IMR-90 (cell line): ENCODE measurements around the gene TBXAS1. TPM values are rescaled to one million over a fixed set of nuclear protein-coding genes. Genes with fewer than 3 reads are reported as not detected.
A peak's percentile ranks its signal among the peaks of the same experiment; 100 is the strongest.

ENCODE experiments used
- ATAC-seq: fragments of 200-7000 bp; cut with Tn5 transposase; 2 replicates; pipeline ENCODE4 v1.9.1; 2020; ENCODE audit warnings: low read depth, mild to moderate bottlenecking, moderate library complexity
- BruUV-seq: library from RNA; stranded (reverse); fragments of 400-500 nt; replicated peaks from 2 replicates; lab custom pipeline; 2021; lab: Mats Ljungman, UMichigan
- CTCF ChIA-PET: fragments of 300-600 bp; formaldehyde crosslinking; extraction: SDS; loops from one replicate; lab custom pipeline; 2021; ENCODE audit warnings: antibody characterized with exemption; lab: Yijun Ruan, JAX
- POLR2A ChIA-PET: fragments of 300-600 bp; sonication (Branson Sonifier 250); formaldehyde crosslinking; loops from one replicate; lab custom pipeline; 2022; ENCODE audit warnings: antibody characterized with exemption; ENCODE audit not compliant: unreplicated experiment; lab: Charles Lee
- DNase-seq: peaks from one replicate; pipeline ENCODE4 v3.0.0; 2013
- H2AFZ ChIP-seq: replicated peaks from 2 replicates; pipeline ENCODE3; 2013; ENCODE audit warnings: low read length, mild to moderate bottlenecking; ENCODE audit not compliant: poor library complexity
- H2AK5ac ChIP-seq: 2 replicates; pipeline ENCODE4 v1.6.1; 2013; ENCODE audit warnings: low read depth, low read length, inconsistent platforms
- H2AK9ac ChIP-seq: replicated peaks from 2 replicates; pipeline ENCODE3; 2013; ENCODE audit warnings: mild to moderate bottlenecking, low read depth, low read length, moderate library complexity; ENCODE audit not compliant: poor library complexity
- H2BK120ac ChIP-seq: 2 replicates; pipeline ENCODE4 v1.6.1; 2013; ENCODE audit warnings: low read depth, low read length, inconsistent platforms
- H2BK15ac ChIP-seq: 3 replicates; pipeline ENCODE4 v1.6.1; 2013; ENCODE audit warnings: low read depth, low read length, inconsistent platforms
- H2BK20ac ChIP-seq: 2 replicates; pipeline ENCODE4 v1.6.1; 2013; ENCODE audit warnings: low read depth, mild to moderate bottlenecking, inconsistent platforms, low read length, moderate library complexity
- H2BK5ac ChIP-seq: 2 replicates; pipeline ENCODE4 v1.6.1; 2013; ENCODE audit warnings: mild to moderate bottlenecking, low read depth, low read length, inconsistent platforms; ENCODE audit not compliant: poor library complexity, severe bottlenecking
- H3K14ac ChIP-seq: replicated peaks from 2 replicates; pipeline ENCODE4 v1.6.1; 2013; ENCODE audit warnings: low read depth, low read length, inconsistent platforms
- H3K18ac ChIP-seq: 2 replicates; pipeline ENCODE4 v1.6.1; 2013; ENCODE audit warnings: low read depth, low read length, control low read depth
- H3K23ac ChIP-seq: 2 replicates; pipeline ENCODE4 v1.6.1; 2013; ENCODE audit warnings: low read depth, low read length, inconsistent platforms
- H3K27ac ChIP-seq: 2 replicates; pipeline ENCODE4 v1.5.1; 2013; ENCODE audit warnings: mild to moderate bottlenecking, control low read depth, low read length; ENCODE audit not compliant: insufficient read depth
- H3K27me3 ChIP-seq: 2 replicates; pipeline ENCODE4 v1.6.1; 2013; ENCODE audit warnings: low read length; ENCODE audit not compliant: control insufficient read depth, insufficient read depth
- H3K36me3 ChIP-seq: 2 replicates; pipeline ENCODE4 v1.6.1; 2013; ENCODE audit warnings: low read length, mixed read lengths; ENCODE audit not compliant: control insufficient read depth, insufficient read depth
- H3K4ac ChIP-seq: 2 replicates; pipeline ENCODE4 v1.6.1; 2013; ENCODE audit warnings: low read depth, low read length, inconsistent platforms
- H3K4me1 ChIP-seq: 2 replicates; pipeline ENCODE4 v1.6.1; 2013; ENCODE audit warnings: low read length, mixed read lengths; ENCODE audit not compliant: control insufficient read depth, insufficient read depth
- H3K4me2 ChIP-seq: 2 replicates; pipeline ENCODE4 v1.6.1; 2013; ENCODE audit warnings: low read depth, mild to moderate bottlenecking, control low read depth, low read length, moderate library complexity
- H3K4me3 ChIP-seq: 2 replicates; pipeline ENCODE4 v1.5.1; 2013; ENCODE audit warnings: low read depth, mild to moderate bottlenecking, control low read depth, low read length, moderate library complexity; ENCODE audit not compliant: insufficient read depth
- H3K56ac ChIP-seq: 2 replicates; pipeline ENCODE4 v1.6.1; 2013; ENCODE audit warnings: low read length, inconsistent platforms; ENCODE audit not compliant: insufficient read depth; ENCODE audit errors: extremely low read depth
- H3K79me1 ChIP-seq, 2 experiments: 2 replicates each; pipeline ENCODE4 v1.6.1; 2013; ENCODE audit warnings: low read length in 2 of 2, inconsistent platforms in 1 of 2, low read depth in 1 of 2
- H3K9ac ChIP-seq: 2 replicates; pipeline ENCODE4 v1.6.1; 2013; ENCODE audit warnings: low read depth, low read length, control low read depth
- H3K9me1 ChIP-seq: 2 replicates; pipeline ENCODE4 v1.6.1; 2013; ENCODE audit warnings: low read length, inconsistent platforms; ENCODE audit not compliant: insufficient read depth
- H3K9me3 ChIP-seq: 2 replicates; pipeline ENCODE4 v1.6.1; 2013; ENCODE audit warnings: low read length; ENCODE audit not compliant: control insufficient read depth, insufficient read depth
- H4K20me1 ChIP-seq: 2 replicates; pipeline ENCODE4 v1.6.1; 2013; ENCODE audit warnings: low read length, inconsistent platforms; ENCODE audit not compliant: insufficient read depth
- H4K5ac ChIP-seq: 2 replicates; pipeline ENCODE4 v1.6.1; 2013; ENCODE audit warnings: mild to moderate bottlenecking, low read depth, low read length, control low read depth
- H4K8ac ChIP-seq, 2 experiments: 2 replicates each; pipeline ENCODE4 v1.6.1; 2013; ENCODE audit warnings: low read depth in 2 of 2, low read length in 2 of 2, control low read depth in 1 of 2, inconsistent platforms in 1 of 2
- H4K91ac ChIP-seq: 2 replicates; pipeline ENCODE4 v1.6.1; 2013; ENCODE audit warnings: low read depth, low read length, inconsistent platforms; ENCODE audit not compliant: insufficient read depth
- CEBPB ChIP-seq: IDR thresholded peaks from 2 replicates; pipeline ENCODE4 v1.6.1; 2012; ENCODE audit warnings: low read depth, low read length, improper control_type of control experiment
- FOS ChIP-seq: fragments of 150-350 bp; IDR thresholded peaks from 2 replicates; pipeline ENCODE4 v1.6.1; 2016; ENCODE audit warnings: low read depth, low read length
- WGBS, 2 experiments: methylation state at CpG; one replicate each; pipeline versions ENCODE4 v1.1.5 to v1.1.7; 2013; ENCODE audit warnings: missing lambda C conversion rate in 2 of 2; ENCODE audit not compliant: insufficient read length in 1 of 2; ENCODE audit errors: extremely low coverage in 2 of 2; 5-methylcytosine and 5-hydroxymethylcytosine counted together
- dilution Hi-C: fragments of 300-500 bp; cut with HindIII; formaldehyde crosslinking; loops from one replicate; pipeline ENCODE4 v1.14.3; 2018; ENCODE audit warnings: low sequenced_read_pairs; ENCODE audit not compliant: unreplicated experiment
- in situ Hi-C: fragments of 300-500 bp; cut with MboI; formaldehyde crosslinking; loops from 3 replicates; pipeline ENCODE4 v1.14.3; 2019; ENCODE audit warnings: low sequenced_read_pairs, inconsistent platforms, mixed read lengths
- intact Hi-C: fragments of 100-400 bp; cut with micrococcal nuclease; formaldehyde crosslinking; loops from 2 replicates; pipeline ENCODE4 v1.10.0; 2022
- polyA plus RNA-seq, 3 experiments: library from polyadenylated mRNA; depleted of rRNA; stranded (reverse); fragments of >200 nt; gene quantifications; 2 replicates each; pipeline ENCODE4 v1.2.3, GENCODE V29; 2012; ENCODE audit warnings: low replicate concordance in 1 of 3
- total RNA-seq: library from RNA; depleted of rRNA; stranded (reverse); fragments of >200 nt; gene quantifications from 2 replicates; pipeline ENCODE4 v1.2.3, GENCODE V29; 2012

The TBXAS1 gene
- total and polyA plus RNA-seq, 2 of the 4 experiments (the other 2 are of a cell fraction): 5.9 to 10.8 TPM

GRCh38 chr7:139993169-139993568 is 164.1 kb downstream of the TBXAS1 start:
- ChIA-PET CTCF (interaction anchor here (1.2 kb wide), 1 partner anchor 347 kb away, joined by 3 read pairs; no protein-coding TSS in a partner anchor), POLR2A (no interaction called here)
- Histone ChIP-seq H3K18ac (peak overlapping the region; percentile 51; the same call in 1 of the 2 replicates), H3K36me3 (no peaks in the 10 kb centered on the region), H3K9me3 (no peaks in the 10 kb centered on the region), H2AK5ac (peak overlapping the region; percentile 71; the same call in 1 of the 2 replicates), H3K9ac (no peak overlapping the region), H4K20me1 (no peaks in the 10 kb centered on the region), H4K8ac (peak overlapping the region in 1 of 2 experiments; percentile 26; a peak in 1 of 4 replicates), H3K56ac (no peak overlapping the region), H4K5ac (no peak overlapping the region; the same call in 1 of the 2 replicates), H3K23ac (0 out of 2 replicates have a peak overlapping the region, but pooled peaks have one; percentile 45), H3K27ac (no peak overlapping the region), H3K4me3 (no peak overlapping the region), H2AK9ac (no peak overlapping the region), H2BK15ac (0 out of 3 replicates have a peak overlapping the region, but pooled peaks have one; percentile 32), H2AFZ (no peak overlapping the region), H3K27me3 (no peaks in the 10 kb centered on the region; the same call in 1 of the 2 replicates), H3K4me1 (peaks cover 20% of the 10 kb centered on the region), H3K4me2 (no peak overlapping the region), H2BK20ac (peak overlapping the region; percentile 39; the same call in 1 of the 2 replicates), H3K9me1 (peaks cover 27% of the 10 kb centered on the region), H3K79me1 (0 out of 4 replicates have a peak, but pooled peaks cover 0 to 3% of the 10 kb centered on the region in 2 experiments), H2BK5ac (no peak overlapping the region), H3K4ac (peak overlapping the region; percentile 76), H3K14ac (peak overlapping the region; percentile 81; the same call in 1 of the 2 replicates), H2BK120ac (peak overlapping the region; percentile 82), H4K91ac (no peak overlapping the region; the same call in 1 of the 2 replicates)
- intact Hi-C loops: no loop called here
- 92% methylated on average over 2 of the region's 8 CpGs; no CpG with 5 or more reads in 1 of the 2 experiments for WGBS, 2 experiments
- in situ Hi-C loops: no loop called here
- dilution Hi-C loops: no loop called here
- TF ChIP-seq CEBPB: peak; percentile 34; the same call in 1 of the 2 replicates
- no peak for TF ChIP-seq FOS
- ATAC-seq (no peak), DNase-seq (no peak)
- BruUV-seq: no TSS peak
